Stimulated activated CD4-positive, alpha-beta T cell treated with anti-CD3 and anti-CD28 coated beads, Interleukin-15, amount 100 ng/mL, for 24 hours (primary cell): ENCODE data around the gene DDX28.
A peak's percentile ranks its signal among the peaks of the same experiment; 100 is the strongest.
"Not testable (repeated sequence)": the region's sequence is repeated elsewhere in the genome, so short reads cannot be mapped to it uniquely, and the experiment has no call there.

Source experiments
- DNase-seq: peaks from one replicate; pipeline ENCODE4 v3.0.0-alpha.2; 2020

The DDX28 gene

DNA sequence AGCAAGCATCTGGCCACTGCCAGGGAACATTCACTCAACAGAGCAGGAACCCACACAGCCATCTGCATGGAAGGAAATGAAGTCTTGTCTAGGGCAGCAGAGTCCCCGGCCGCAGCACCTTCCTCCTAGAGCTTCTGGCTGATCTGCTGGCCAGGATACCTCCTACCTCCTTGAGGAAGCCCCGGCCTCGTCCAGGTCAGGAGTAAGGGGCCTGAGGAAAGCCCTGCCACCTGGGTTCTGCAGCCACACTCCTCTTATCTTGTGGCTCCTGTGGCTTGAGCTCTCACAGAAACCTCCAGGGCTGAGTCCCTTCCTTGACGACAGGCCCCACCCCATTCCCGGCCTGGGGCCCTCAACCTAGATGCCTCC is 29.0 kb downstream of the DDX28 start:
- DNase-seq = not testable (repeated sequence)

DNA sequence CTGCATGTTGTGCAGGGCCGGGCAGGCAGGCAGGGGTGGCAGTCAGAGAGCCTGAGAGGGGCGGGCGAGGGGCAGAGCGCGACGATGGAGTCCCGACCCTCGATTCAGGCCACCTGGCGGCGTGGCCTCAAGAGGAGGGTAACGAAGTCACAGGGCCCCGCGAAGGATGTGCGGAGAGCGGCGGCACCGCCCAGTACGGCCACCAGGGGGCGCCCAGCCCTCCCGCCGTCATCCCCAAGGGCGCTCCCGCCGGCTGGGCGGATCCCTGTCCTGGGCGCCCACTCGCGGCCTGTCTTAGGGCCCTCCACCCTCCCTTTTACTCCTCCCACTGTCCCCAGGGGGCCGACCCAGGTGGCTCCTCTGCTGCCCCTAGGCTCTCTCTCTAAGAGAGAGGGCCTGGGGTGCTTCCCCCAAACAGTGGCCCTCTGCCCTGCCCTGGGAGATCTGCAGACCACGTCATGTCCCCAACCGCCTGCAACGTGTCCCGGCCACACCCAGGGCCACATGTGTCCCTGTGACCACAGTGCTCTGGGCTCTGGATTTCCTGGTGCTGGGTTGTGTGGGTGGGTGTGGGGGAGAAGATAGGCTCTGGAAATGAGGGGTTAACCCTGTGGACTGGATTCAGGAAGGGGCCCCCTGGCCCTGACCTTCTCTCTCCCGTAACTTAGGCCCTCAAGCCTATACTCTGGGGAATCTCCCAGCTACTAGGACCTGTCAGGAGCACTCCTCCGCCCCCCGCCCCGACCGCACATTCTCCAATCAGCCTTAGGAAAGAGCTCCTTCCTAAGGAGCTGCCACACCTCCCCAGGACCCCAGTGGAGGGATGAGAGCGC is 29.6 kb downstream of the DDX28 start:
- DNase-seq = peak; percentile 91

DNA sequence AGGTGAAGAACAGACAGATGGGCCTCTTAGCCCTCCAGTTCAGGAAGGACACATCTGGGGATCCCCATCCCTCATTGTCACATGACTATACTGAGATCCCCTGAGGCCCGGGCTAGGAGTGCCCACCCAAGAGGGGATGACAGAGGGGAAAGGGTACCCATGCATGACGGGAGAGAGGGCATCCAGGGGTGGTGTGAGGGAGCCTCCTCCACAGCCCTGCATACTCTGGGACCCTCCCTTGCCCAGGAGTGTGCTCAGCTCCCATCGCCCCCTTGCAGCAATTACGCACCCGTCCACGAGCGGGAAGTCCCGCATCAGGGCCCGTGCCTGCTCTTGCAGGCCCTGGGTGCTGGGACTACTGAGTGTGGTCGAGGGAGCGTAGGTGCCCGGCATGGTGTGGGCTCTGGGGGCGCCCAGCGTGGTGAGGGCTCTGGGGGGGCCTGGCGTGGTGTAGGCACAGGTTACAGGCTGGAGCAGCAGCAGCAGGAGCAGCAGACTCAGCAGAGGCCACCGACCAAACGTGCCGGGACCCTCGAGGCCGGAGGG is 30.3 kb downstream of the DDX28 start:
- DNase-seq = no peak

DNA sequence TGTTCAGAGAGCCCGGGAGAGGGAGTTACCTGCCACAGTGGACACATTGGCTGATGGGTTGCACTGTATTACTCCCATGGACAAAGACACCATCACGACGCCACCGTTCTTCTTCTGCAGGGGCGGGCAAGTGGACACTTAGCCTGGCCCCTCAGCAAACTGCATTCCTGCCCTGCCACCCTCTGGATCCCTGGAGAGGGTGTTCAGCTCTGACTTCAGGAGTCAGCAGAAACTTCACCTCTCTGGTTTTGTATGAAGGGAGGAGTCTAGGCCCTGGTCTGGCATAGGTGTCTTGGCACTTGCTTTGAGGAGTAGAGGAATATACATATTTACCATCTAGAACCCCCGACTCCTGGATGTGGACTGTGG is 33.0 kb downstream of the DDX28 start:
- DNase-seq = no peak

DNA sequence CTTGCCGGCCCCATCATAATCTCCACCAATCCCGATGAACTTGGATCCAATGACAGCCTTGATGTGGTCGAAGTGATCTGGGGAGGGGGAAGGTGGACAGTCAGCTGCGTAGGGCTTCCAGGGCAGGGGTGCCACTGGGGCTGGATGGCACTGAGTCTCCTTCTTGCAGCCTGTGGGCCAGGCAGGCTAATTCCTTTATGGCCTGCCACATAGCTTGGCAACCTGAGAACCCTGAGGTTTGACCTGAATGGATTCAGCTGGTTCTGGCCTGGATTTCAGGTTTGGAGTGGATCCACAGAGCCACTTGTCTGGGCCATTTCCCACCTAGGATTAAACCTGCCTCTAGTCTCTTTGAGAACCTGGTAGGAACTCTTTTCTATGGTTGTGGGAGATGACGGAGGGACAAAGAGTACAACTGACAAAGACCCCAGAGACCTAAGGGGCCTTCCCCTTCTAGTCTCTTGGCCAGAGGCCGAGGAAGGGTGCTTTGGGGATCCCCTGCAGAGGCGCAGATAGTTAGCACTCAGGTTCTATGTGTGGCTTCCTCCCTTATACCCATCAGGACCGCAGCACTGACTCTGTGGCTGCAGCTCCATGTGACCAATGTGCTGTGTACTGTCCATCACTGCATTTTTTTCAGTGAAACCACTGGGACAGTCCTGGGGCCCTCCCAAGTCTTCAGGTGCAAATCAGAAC is 33.6 kb downstream of the DDX28 start:
- no peak for DNase-seq

DNA sequence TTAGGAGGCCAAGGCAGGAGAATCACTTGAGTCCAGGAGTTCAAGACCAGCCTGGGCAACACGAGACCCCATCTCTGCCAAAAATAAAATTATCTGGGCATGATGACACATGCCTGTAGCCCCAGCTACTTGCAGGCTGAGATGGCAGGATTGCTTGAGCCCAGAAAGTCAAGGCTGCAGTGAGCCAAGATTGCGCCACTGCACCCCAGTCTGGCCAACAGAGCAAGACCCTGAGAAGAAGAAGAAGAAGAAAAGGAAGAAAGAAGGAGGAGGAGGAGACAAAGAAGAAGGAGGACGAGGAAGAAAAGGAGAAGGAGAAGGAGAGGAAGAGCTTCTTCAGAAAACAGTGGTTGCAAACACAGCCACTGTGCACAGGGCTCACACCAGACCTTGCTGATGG is 34.4 kb downstream of the DDX28 start:
- no peak for DNase-seq

- DNase-seq = no peak
Observed at GRCh38 chr16:67987460-67988160, 35.4 kb downstream of the DDX28 start.

- no peak for DNase-seq
Observed at GRCh38 chr16:67986949-67987348, 36.1 kb downstream of the DDX28 start.

DNA sequence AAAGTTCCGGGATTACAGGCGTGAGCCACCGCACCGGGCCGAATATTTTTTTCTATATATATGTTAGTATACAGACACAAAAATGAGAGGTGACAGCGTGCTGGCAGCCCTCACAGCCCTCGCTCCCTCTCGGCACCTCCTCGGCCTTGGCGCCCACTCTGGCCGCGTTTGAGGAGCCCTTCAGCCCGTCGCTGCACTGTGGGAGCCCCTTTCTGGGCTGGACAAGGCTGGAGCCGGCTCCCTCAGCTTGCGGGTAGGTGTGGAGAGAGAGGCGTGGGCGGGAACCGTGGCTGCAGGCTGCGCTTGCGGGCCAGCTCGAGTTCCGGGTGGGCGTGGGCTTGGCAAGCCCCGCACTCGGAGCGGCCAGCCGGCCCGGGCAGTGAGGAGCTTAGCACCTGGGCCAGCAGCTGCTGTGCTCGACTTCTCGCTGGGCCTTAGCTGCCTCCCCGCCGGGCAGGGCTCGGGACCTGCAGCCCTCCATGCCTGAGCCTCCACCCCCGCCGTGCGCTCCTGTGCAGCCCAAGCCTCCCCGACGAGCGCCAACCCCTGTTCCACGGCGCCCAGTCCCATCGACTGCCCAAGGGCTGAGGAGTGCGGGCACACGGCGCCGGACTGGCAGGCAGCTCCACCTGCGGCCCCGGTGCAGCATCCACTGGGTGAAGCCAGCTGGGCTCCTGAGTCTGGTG is 40.9 kb downstream of the DDX28 start:
- no peak for DNase-seq

DNA sequence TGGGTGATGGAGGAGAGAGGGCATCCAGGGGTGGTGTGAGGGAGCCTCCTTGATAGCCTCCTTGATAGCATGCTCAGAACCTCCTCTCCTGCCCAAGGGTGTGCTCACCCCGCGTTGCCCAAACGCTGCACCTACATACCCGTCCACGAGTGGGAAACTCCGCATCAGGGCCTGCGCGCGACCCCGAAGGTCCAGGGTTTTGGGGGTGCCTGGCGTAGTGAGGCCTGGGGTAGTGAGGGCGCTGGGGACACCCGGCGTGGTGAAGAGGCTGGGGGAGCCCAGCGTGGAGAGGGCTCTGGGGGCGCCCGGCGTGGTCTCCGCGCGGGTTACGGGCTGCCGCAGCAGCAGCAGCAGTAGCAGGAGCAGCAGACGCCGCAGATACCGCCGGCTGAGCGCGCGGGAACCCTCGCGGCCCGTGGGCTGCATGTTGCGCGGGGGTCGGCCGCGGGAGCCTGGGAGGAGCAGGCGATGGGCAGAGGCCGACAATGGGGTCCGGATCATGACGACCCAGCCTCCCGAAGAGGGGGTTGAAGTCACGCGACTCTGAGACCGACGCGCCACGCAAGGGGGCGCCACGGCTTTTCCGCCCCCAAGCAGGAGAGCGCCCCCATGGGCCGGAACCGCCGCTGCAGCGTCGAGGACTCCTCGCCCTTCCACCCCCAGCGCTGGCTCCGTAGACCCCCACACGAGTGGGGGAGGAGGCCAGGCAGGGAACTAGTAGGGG is 42.9 kb downstream of the DDX28 start, which contains the start of gene DPEP3:
Gene DPEP3, minus strand, starts transcription at position 545 of the 724 bp plus-strand sequence. Its CDS starts 119 bp downstream, at position 426.
- no peak for DNase-seq

- no peak for DNase-seq
Observed at GRCh38 chr16:67977469-67978227, 45.4 kb downstream of the DDX28 start.

DNA sequence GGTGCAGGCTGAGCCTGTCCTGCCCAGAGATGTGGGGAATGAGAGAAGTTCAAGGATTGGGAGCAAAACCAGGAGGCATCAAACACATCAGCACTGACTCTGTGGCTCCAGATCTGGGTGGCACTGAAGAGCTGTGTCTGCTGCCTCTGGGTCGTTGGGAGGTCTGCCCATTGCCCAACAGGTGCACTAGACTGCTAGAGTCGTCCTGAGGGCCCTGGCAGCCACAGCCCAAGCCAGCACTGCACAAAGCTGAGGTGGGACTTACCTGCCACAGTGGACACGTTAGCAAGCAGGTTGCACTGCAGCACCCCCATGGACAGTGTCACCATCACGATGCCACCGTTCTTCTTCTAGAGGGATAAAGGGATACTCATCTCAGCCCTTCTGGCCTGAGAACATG is 46.0 kb downstream of the DDX28 start:
- DNase-seq = no peak

DNA sequence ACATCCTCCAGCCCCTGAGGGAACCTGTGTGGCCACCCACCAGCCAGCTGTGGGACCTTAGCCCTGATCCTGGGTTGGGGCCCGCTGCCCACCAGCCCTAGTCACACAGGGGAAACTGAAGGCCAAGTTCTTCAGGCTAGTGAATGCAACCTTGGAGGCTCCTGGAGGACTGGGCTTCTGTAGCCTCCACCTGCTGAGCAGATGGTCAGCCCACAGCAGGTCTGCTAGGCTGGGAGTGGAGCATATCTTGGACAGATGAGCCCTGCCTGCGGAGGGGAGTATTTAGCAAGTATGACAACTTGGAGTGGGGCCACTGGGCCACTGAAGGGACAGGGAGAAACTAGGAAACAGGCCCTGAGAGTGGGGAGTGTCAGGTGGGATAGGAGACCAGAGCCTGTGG is 46.8 kb downstream of the DDX28 start:
- no peak for DNase-seq

DNA sequence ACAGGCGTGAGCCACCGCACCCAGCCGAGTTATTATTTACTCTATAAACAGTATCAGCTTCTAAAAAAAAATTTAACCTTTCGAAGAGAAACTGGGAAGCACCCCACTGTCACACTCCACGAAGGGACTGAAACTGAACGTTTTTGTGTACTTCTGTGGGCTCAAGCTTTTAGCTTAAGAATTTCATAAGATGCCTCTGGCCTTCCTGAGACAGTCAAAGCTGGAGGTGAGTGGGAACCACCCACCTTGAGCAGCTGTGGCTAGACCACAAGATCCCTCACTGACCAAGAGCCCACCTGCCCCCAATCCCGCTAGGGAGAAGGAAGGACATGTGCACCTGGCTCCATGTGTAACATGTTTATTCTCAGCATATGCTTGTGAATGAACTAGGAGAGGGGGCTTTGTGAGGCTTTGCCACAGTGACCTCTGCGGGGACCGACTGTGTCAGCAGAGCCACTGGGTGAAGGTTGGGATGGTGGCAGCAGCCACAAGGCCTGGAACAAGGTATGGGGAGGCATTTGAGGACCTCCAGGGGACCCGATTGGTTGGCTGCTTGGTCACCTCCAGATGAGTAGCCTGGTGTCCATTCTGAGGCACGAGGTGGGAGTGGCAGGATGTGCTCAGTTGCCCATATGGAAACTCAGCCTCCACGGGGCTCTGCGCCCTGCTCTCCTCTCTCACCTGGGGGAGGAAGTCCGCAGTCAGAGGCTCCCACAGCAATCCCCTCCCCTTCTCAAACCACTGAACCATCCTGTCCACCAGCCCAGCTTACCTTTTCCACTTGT is 47.5 kb downstream of the DDX28 start:
- no peak for DNase-seq

DNA sequence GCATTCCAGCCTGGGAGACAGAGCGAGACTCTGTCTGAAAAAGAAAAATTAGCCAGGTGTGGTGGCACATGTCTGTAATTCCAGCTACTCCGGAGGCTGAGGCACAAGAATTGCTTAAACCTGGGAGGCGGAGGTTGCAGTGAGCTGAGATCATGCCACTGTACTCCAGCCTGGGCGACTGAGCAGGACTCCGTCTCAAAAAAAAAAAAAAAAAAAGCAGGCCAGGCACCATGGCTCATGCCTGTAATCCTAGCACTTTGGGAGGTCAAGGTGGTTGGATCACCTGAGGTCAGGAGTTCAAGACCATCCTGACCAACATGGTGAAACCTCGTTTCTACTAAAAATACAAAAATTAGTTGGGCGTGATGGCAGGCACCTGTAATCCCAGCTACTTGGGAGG is 50.7 kb downstream of the DDX28 start:
- not testable (repeated sequence) for DNase-seq

- DNase-seq = no peak
Observed at GRCh38 chr16:67971111-67971510, 51.9 kb downstream of the DDX28 start.
